ENCODE results near the gene SGCD.

SGCD gene

DNA sequence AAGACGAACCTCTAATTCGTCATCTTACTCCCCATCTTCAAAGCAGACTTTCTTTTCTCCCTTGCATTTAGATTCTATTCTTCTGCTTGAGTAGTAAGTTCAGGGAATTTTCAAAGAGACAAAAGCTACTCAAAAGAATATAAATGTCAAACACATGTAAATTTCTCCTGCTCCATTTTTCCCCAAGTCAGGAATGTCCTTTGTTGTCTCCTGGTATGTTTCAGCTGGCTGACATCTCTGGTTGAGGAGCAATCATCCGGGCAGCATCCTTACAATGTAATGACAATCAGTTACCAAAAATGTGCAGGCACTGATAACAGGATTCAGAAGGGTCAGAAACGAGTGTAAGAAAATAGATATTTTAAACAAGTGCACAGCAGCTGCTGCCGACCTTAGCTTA is 475.5 kb downstream of the SGCD start:
- no peak overlapping the region for H3K9ac ChIP-seq (ENCODE audit: low read length)
- H3K27ac ChIP-seq (ENCODE audit: low read length): no peak overlapping the region
- H3K9me3 ChIP-seq (ENCODE audit: insufficient read depth, low read length): no peaks in the 10 kb centered on the region
- no peak for TF ChIP-seq EZH2phosphoT487 (IDR thresholded peaks at IDR 0.05; ENCODE audit: low read depth)
- TF ChIP-seq, protein P1, sequence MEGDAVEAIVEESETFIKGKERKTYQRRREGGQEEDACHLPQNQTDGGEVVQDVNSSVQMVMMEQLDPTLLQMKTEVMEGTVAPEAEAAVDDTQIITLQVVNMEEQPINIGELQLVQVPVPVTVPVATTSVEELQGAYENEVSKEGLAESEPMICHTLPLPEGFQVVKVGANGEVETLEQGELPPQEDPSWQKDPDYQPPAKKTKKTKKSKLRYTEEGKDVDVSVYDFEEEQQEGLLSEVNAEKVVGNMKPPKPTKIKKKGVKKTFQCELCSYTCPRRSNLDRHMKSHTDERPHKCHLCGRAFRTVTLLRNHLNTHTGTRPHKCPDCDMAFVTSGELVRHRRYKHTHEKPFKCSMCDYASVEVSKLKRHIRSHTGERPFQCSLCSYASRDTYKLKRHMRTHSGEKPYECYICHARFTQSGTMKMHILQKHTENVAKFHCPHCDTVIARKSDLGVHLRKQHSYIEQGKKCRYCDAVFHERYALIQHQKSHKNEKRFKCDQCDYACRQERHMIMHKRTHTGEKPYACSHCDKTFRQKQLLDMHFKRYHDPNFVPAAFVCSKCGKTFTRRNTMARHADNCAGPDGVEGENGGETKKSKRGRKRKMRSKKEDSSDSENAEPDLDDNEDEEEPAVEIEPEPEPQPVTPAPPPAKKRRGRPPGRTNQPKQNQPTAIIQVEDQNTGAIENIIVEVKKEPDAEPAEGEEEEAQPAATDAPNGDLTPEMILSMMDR (IDR thresholded peaks at IDR 0.05; ENCODE audit: low read depth, low read length): no peak
- H3K4me3 ChIP-seq (ENCODE audit: low read length): no peak overlapping the region
- no peak overlapping the region for H2AFZ ChIP-seq (ENCODE audit: low read depth, low read length)
- H3K36me3 ChIP-seq (replicated peaks; ENCODE audit: low read depth, low read length): no peaks in the 10 kb centered on the region
- H3K4me2 ChIP-seq (ENCODE audit: low read length): no peak overlapping the region
- H3K79me2 ChIP-seq (ENCODE audit: low read length): no peaks in the 10 kb centered on the region
- no peaks in the 10 kb centered on the region for H4K20me1 ChIP-seq (ENCODE audit: insufficient read depth, low read length)
- H3K4me1 ChIP-seq (ENCODE audit: low read length): no peaks in the 10 kb centered on the region
- no peaks in the 10 kb centered on the region for H3K27me3 ChIP-seq (ENCODE audit: low read depth, low read length)

DNA sequence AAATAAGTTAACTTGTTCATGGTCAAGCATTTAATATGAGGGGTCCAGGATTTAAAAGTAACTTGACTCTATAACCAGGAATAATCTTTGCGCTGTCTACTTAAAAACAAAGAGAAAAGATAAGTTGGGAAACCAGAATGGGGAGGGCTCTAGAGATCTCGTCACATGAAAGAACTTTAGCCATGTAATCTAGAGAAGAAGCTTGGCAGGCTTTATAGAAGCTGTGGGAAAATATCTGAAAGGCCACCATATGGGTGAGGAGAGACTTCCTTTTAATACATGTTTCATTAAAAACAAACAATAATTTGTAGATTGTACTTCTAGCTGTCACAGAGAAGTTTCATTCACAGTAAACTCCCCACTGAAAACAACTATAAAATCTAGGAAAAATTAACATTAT is 476.4 kb downstream of the SGCD start:
- Histone ChIP-seq H3K27ac (ENCODE audit: low read length) (no peak overlapping the region), H3K9me3 (ENCODE audit: insufficient read depth, low read length) (no peaks in the 10 kb centered on the region), H3K4me1 (ENCODE audit: low read length) (no peaks in the 10 kb centered on the region), H4K20me1 (ENCODE audit: insufficient read depth, low read length) (no peaks in the 10 kb centered on the region), H3K27me3 (ENCODE audit: low read depth, low read length) (no peaks in the 10 kb centered on the region), H3K9ac (ENCODE audit: low read length) (no peak overlapping the region), H3K4me3 (ENCODE audit: low read length) (no peak overlapping the region), H2AFZ (ENCODE audit: low read depth, low read length) (no peak overlapping the region), H3K79me2 (ENCODE audit: low read length) (no peaks in the 10 kb centered on the region), H3K36me3 (replicated peaks; ENCODE audit: low read depth, low read length) (no peaks in the 10 kb centered on the region), H3K4me2 (ENCODE audit: low read length) (no peak overlapping the region)
- TF ChIP-seq, protein P1 (IDR thresholded peaks at IDR 0.05; ENCODE audit: low read depth, low read length): no peak
- TF ChIP-seq EZH2phosphoT487 (IDR thresholded peaks at IDR 0.05; ENCODE audit: low read depth): no peak

DNA sequence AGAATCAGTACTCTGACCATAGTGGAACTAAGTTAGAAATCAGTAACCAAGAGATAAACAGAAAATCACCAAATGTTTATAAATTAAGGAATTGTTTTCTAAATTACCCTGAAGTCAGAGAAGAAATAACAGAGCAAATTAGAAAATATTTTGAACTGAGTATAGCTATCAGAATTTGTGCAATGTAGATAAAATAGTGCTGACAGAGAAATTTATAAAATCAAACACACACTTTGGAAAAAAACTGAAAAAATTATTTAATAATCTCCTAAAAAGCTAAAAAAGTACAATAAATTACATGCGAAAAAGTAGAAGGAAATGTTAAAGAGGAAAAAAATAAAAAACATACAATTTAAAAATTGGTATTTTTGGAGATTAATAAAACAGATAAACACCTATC is 486.0 kb downstream of the SGCD start:
- Histone ChIP-seq H3K9me3 (ENCODE audit: insufficient read depth, low read length) (no peaks in the 10 kb centered on the region), H3K27ac (ENCODE audit: low read length) (no peak overlapping the region), H3K4me3 (ENCODE audit: low read length) (no peak overlapping the region), H3K9ac (ENCODE audit: low read length) (no peak overlapping the region), H3K4me1 (ENCODE audit: low read length) (peaks cover 3% of the 10 kb centered on the region; the same call in 1 of the 2 replicates), H3K79me2 (ENCODE audit: low read length) (no peaks in the 10 kb centered on the region), H2AFZ (ENCODE audit: low read depth, low read length) (no peak overlapping the region), H4K20me1 (ENCODE audit: insufficient read depth, low read length) (no peaks in the 10 kb centered on the region), H3K27me3 (ENCODE audit: low read depth, low read length) (no peaks in the 10 kb centered on the region), H3K36me3 (replicated peaks; ENCODE audit: low read depth, low read length) (no peaks in the 10 kb centered on the region), H3K4me2 (ENCODE audit: low read length) (no peak overlapping the region)
- no peak for TF ChIP-seq EZH2phosphoT487 (IDR thresholded peaks at IDR 0.05; ENCODE audit: low read depth)

DNA sequence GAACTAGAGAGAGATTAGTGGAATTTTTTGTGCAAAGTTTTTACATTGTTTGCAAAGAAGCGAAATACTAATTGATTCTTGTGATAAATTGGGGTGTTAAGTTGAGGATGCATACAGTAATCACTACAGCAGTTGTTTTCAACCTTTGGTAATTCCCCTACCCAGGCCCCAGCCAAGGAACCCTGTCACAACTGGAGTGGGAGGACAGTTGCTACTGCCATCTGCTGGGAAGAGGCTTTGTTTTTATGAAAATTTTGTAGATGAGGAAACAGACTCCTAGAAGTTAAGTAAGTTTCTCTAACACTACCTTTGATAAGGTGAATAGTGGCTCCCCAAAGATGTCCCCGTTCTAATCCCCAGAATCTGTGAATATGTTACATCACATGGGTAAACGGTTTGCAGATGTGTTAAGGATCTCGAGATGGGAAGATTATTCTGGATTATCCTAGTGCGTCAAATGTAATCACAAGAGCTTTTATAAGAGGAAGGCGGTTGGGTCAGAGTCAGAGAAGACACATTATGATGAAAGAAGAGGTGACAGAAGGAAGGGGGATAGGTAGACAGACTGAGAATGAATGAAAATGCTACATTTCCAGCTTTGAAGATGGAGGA is 489.1 kb downstream of the SGCD start:
- Histone ChIP-seq H3K9me3 (ENCODE audit: insufficient read depth, low read length) (no peaks in the 10 kb centered on the region), H3K27me3 (ENCODE audit: low read depth, low read length) (no peaks in the 10 kb centered on the region), H2AFZ (ENCODE audit: low read depth, low read length) (no peak overlapping the region), H3K36me3 (replicated peaks; ENCODE audit: low read depth, low read length) (no peaks in the 10 kb centered on the region), H3K9ac (ENCODE audit: low read length) (no peak overlapping the region), H3K4me3 (ENCODE audit: low read length) (no peak overlapping the region), H3K4me2 (ENCODE audit: low read length) (no peak overlapping the region), H3K79me2 (ENCODE audit: low read length) (no peaks in the 10 kb centered on the region), H4K20me1 (ENCODE audit: insufficient read depth, low read length) (no peaks in the 10 kb centered on the region), H3K4me1 (ENCODE audit: low read length) (peaks cover 3% of the 10 kb centered on the region; the same call in 1 of the 2 replicates), H3K27ac (ENCODE audit: low read length) (no peak overlapping the region)
- no peak for TF ChIP-seq EZH2phosphoT487 (IDR thresholded peaks at IDR 0.05; ENCODE audit: low read depth)
- TF ChIP-seq, protein P1 (IDR thresholded peaks at IDR 0.05; ENCODE audit: low read depth, low read length): peak; percentile 47
